ENCODE measurements around the gene HSPA12A.

Gene HSPA12A

DNA sequence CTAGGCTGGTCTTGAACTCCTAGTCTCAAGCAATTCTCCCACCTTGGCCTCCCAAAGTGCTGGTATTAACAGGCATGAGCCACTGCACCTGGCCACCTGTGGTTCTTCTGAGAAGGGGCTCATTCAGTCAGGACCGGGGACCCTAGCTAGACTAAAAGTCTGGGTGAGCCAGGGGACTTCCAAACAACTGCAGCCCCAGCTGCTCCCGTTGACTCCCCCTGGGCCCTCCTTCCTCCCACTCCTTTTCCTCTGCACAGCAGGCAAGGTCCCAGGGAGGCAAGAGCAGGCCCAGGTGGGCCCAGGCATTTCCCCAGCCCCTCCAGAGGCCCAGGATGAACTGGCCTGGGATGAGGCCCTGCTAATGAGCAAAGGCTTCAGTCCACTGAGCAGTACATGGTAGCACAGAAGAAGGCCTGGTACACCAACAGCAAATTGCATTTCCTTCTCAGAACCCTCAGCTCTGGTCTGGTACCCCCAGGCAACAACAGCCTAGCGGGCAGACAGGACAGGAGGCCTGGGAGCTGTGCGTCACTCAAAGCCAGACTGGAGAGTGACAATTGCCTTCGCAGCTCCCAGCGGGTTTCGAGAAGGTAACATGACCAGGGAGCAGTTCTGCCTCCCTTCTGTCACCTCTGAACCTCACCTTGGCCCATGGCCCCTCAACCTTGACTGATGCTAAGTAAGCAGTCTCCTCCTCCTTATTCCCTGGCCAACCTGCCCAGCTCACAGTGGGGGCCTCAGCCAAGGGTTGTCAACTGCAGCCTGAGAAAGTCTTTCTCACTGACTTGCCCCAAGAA lies 30.7 kb upstream of the HSPA12A start:
- intact Hi-C loops (cut with DNase I): no loop called here

DNA sequence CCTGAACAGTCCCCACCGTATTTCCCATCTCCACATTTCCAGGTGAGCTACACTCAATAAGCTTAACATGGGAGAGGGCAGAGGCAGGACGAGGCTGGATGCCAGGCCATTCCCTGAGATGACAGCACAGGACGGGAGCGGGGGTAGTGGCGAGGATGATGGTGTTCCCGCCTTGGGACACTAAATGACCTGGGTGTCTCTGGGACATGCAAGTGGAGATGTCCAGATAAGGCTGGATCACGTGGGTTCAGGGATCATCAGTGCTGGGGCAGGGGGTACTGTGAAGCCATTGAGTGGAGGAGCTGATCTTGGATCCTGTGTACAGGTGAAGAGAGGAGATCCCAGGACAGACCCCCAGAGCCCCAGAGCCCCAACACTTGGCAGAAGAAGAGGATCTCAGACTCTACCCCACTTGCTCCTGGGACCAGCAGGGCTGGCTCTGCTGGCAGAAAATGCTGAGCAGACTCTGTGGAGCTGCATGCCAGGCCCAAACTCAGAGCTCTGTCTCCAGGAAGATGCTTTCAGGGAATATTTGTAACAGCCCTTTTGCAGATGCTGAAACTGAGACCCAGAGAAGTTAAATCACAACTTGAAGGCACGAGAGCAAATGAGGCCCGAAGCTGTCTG lies 29.7 kb upstream of the HSPA12A start:
- intact Hi-C loops (cut with DNase I): no loop called here
- no peak for DNase-seq

More for the DNA sequence above, 30.7 kb upstream of the HSPA12A start:
- DNase-seq: no peak

GRCh38 chr10:116771101-116771958 lies 29.0 kb upstream of the HSPA12A start:
- intact Hi-C loops (cut with DNase I): no loop called here
- no peak for DNase-seq

DNA sequence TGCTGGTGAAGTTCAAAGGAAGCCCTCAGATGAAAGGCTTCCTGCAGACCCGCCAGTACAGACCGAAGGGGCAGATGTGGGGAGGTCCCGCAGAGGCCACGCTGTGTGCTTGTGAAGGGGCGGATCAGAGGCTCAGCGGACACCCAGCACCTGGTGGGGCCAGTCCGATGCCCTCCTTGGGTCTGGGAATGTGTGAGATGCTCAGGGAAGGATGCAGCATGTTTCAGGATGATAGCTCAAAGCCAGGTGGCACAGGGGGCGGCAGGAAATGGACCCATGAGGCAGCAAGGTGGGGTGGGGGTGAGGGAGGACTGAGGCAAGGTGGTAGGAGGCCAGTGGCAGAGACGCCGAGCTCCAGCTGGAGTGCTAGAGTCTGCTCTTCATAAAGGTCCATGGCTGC lies 27.9 kb upstream of the HSPA12A start:
- no peak for DNase-seq
- intact Hi-C loops (cut with DNase I): no loop called here

- intact Hi-C loops (cut with DNase I): loop anchor here (5.0 kb wide), 1 partner anchor 77 kb away; no protein-coding TSS in a partner anchor
- DNase-seq: no peak
Measured at GRCh38 chr10:116769791-116770190, 27.4 kb upstream of the HSPA12A start.

GRCh38 chr10:116769368-116769767 lies 27.0 kb upstream of the HSPA12A start:
- no peak for DNase-seq
- intact Hi-C loops (cut with DNase I): loop anchor here (5.0 kb wide), 1 partner anchor 77 kb away; no protein-coding TSS in a partner anchor

DNA sequence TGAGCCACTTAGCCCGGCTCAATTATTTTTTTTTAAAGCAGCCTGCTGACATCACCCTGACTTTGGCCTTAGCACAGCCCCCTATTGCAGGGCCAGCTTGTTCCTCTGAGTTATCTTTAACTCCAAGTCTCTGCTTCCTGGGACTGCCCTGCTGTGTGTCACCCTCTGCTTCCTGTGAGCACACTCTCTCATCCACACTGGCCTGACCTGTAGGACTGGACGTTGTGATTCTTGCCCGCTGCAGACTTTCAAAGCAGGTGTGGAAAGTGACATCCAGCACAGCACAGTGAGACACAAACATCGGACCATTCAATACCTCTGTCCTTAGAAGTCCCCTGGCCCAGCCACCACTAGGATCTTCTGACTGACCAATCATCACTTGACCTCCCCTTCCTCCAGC lies 26.4 kb upstream of the HSPA12A start:
- intact Hi-C loops (cut with DNase I): loop anchor here (5.0 kb wide), 1 partner anchor 76 kb away; no protein-coding TSS in a partner anchor
- no peak for DNase-seq

DNA sequence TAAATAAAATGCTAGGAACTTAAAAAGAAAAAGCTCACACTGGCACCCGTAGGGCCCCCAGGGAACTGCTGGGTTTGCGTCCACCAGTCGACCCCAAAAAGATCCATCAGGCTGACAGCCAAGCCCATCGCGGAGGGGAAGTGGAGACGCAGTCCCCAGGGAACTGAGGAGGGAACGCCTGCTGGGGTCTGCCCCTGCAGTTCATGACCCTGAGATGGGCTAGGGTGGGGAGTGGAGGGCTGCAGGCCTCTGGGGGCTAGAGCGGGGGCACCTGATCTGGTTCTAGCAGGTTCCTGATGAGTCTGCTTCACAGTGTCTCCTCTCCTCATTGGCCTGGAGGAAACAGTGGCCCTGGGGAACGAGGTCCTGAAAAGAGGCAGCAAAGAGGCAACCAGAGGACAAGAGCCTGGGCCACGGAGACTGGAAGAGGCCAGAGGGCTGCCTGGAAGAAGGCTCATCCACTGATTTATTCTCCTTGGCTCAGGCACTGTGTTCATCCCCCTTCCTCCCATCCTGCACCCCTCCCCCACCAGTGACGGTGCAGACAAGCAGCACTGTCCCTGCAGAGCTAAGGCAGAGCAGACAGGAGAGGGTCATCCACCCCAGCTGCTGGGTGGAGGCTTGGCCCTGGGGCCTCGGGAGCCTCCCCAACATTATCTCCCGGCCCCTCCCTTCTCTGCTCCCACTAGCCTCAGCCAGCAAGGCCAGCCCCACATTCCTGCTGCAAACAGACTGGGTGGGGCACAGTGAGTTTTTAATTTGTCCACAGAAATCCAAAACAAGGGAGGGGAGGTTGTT lies 24.7 kb upstream of the HSPA12A start:
- intact Hi-C loops (cut with DNase I): loop anchor here (5.0 kb wide), 1 partner anchor 75 kb away; no protein-coding TSS in a partner anchor
- no peak for DNase-seq

- intact Hi-C loops (cut with DNase I): loop anchor here (5.0 kb wide), 1 partner anchor 74 kb away; no protein-coding TSS in a partner anchor
- DNase-seq: no peak
Measured at GRCh38 chr10:116766241-116766827, 24.0 kb upstream of the HSPA12A start.

DNA sequence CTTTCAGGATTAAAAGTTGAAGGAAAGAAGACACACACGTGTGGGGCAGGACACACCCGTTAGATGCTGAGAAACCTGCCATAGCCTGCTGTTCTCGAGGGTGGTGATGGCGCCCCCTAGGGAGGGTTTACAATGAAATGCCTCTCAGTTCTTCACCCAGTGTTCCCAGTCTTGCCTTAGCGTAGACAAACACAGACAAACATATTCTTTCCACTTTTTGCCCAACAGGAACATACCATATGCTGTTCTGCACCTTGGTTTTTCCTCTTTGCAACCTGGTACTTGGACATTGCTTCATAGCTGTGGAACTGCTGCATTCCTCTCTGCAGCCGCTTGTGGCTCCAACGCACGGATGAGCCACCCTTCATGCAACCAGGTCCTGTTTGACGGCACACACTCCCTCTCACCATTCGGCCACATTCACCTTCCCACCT lies 23.3 kb upstream of the HSPA12A start:
- intact Hi-C loops (cut with DNase I): loop anchor here (5.0 kb wide), 1 partner anchor 73 kb away; no protein-coding TSS in a partner anchor
- DNase-seq: peak; percentile 35 to 93 (median 77)

GRCh38 chr10:116764979-116765378 lies 22.6 kb upstream of the HSPA12A start:
- intact Hi-C loops (cut with DNase I): loop anchor here (5.0 kb wide), 1 partner anchor 73 kb away; no protein-coding TSS in a partner anchor
- no peak for DNase-seq

- DNase-seq: peak in 37 of 42 donors; percentile 9 to 80 (median 50)
Measured at GRCh38 chr10:116763440-116763839, 21.1 kb upstream of the HSPA12A start.

DNA sequence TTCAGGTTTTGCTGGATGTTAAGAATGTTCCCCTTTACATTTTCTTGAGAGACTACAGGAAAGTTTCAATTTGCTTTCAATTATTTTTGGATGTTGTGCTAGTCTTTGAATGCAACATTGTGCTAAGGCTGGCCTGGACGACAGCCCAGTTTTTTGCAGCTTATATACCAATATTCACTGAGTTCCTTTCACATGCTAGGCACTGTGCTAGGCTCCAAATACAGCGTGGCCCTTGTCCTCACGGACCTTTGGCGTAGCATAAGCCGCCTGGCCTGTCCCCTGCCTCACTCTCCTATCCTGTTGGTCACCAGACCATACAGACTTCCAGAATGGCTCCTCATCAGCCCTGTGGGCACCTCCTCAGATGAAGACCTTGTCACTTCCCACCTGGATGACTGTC lies 19.5 kb upstream of the HSPA12A start:
- peak in 33 of 42 donors; percentile 3 to 81 (median 48) for DNase-seq
- intact Hi-C loops (cut with DNase I): no loop called here

More at GRCh38 chr10:116763440-116763839, 21.1 kb upstream of the HSPA12A start:
- intact Hi-C loops (cut with DNase I): no loop called here

GRCh38 chr10:116760919-116761318 lies 18.6 kb upstream of the HSPA12A start:
- intact Hi-C loops (cut with DNase I): no loop called here
- no peak for DNase-seq

DNA sequence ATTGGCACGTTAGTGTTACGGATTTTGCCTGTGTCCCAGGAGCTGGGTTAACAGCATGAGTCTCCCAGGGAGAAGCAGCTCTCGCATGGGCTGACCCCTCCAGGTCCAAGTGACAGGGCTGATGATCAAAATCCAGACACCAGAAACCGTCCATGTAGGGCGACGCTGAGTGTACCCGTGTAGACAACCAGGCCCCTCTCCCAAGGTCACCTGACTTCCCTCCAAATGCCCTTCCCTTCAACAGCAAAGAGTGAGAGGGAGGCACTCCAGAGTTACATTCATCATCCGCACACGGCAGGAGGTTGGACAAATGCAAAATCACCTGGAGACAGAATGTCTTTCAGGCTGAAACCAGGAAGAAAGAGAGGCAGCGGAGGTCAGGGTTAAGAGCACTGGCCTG lies 14.9 kb upstream of the HSPA12A start:
- intact Hi-C loops (cut with DNase I): no loop called here
- DNase-seq: no peak

- DNase-seq: peak; percentile 69 to 95 (median 86)
- intact Hi-C loops (cut with DNase I): no loop called here
Measured at GRCh38 chr10:116756277-116756676, 13.9 kb upstream of the HSPA12A start.

DNA sequence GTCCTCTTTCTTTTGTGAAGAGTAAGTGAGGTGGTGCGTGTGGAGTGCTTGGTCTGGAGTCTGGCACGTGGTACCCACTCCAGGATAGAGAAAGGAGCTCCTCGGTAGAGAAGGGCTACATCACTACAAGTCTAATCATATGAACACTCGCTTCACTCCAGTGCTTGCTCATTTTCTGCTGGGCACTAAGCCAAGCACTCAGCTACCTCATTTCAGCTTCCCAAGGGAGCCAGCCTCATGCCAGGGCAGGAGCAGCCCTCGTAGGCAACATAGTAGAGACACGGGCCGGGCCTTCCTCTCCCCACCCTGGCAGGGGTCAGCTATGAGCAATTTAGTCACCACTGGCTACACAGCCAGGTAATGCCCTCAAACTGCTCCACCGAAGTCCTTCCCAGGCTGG lies 11.4 kb upstream of the HSPA12A start:
- intact Hi-C loops (cut with DNase I): no loop called here
- no peak for DNase-seq

Data from head of caudate nucleus (tissue), 42 donors.